H1 (cell line): ENCODE data around the gene RAPGEF5. TPM values are rescaled to one million over a fixed set of nuclear protein-coding genes. Genes with fewer than 3 reads are reported as not detected.

Source experiments
- BCL11A ChIP-seq, 2 experiments: IDR thresholded peaks; one replicate each; pipeline ENCODE4 v1.6.1; 2011; ENCODE audit warnings: low read depth in 2 of 2, low read length in 2 of 2, mild to moderate bottlenecking in 2 of 2
- CHD7 ChIP-seq: fragments of 300-600 bp; sonication (generic); IDR thresholded peaks from 2 replicates; pipeline ENCODE4 v1.7.1; 2012; ENCODE audit warnings: low read length, moderate library complexity, mild to moderate bottlenecking, inconsistent platforms; ENCODE audit not compliant: insufficient replicate concordance
- CREB1 ChIP-seq: IDR thresholded peaks from 2 replicates; pipeline ENCODE4 v1.6.1; 2012; ENCODE audit warnings: inconsistent platforms
- E2F6 ChIP-seq: IDR thresholded peaks from 2 replicates; pipeline ENCODE4 v1.6.1; 2012; ENCODE audit warnings: inconsistent platforms
- EGR1 ChIP-seq: IDR thresholded peaks from 2 replicates; pipeline ENCODE4 v1.6.1; 2011; ENCODE audit warnings: low read depth, low read length, borderline replicate concordance
- FOSL1 ChIP-seq: IDR thresholded peaks from 2 replicates; pipeline ENCODE4 v1.6.1; 2011; ENCODE audit warnings: mild to moderate bottlenecking, low read depth, low read length, moderate library complexity; ENCODE audit not compliant: insufficient read depth
- HDAC6 ChIP-seq: IDR thresholded peaks from one replicate; pipeline ENCODE4 v1.7.1; 2012; ENCODE audit warnings: low read depth, mild to moderate bottlenecking, inconsistent platforms, low read length, moderate library complexity
- JUND ChIP-seq: IDR thresholded peaks from 2 replicates; pipeline ENCODE4 v1.6.1; 2011; ENCODE audit warnings: mild to moderate bottlenecking, improper control_type of control experiment, low read length
- MAFK ChIP-seq: IDR thresholded peaks from 2 replicates; pipeline ENCODE4 v1.6.1; 2012; ENCODE audit warnings: low read depth, mild to moderate bottlenecking, improper control_type of control experiment, low read length
- POLR2AphosphoS5 ChIP-seq: IDR thresholded peaks from 2 replicates; pipeline ENCODE4 v1.6.1; 2011; ENCODE audit warnings: low read depth, low read length
- polyA plus RNA-seq, 7 experiments: library from polyadenylated mRNA; depleted of rRNA in 3 of 7; stranded (reverse) in 5 of 7; unstranded in 2 of 7; fragments of >200 nt in 5 of 7; fragments of 200-250 nt in 2 of 7; gene quantifications; 1 replicate in 5 of 7; 2 replicates in 1 of 7; 4 replicates in 1 of 7; pipeline versions ENCODE4 v1.2.1 to v1.2.3, GENCODE V29; 2011 to 2013; ENCODE audit warnings: missing spikeins in 2 of 7, mixed read lengths in 2 of 7
- total RNA-seq: library from RNA; stranded (reverse); fragmentation: NEBNext Ultra II Directional; extraction: Animal tissue kit (Norgen Biotek cat#: 25700); gene quantifications from 2 replicates; pipeline ENCODE4 v1.2.1, GENCODE V29; 2021

RAPGEF5 gene
- total and polyA plus RNA-seq, 2 of the 8 experiments (the other 6 are each of a cell fraction or from before 2014, with no cell fraction given), result 4.4 to 22.9 TPM

- TF ChIP-seq CHD7 (no peak), JUND (no peak; the same call in 1 of the 2 replicates), E2F6 (no peak; the same call in 1 of the 2 replicates), HDAC6 (no peak), CREB1 (peak; percentile 69), BCL11A (IDR thresholded peaks at IDR 0.05; ENCODE audit: low read depth in 2 of 2, low read length in 2 of 2) (no peak), EGR1 (0 out of 2 replicates have a peak, but pooled peaks have one; percentile 16), FOSL1 (no peak), MAFK (no peak), POLR2AphosphoS5 (no peak)
These were observed 273.9 kb downstream of the RAPGEF5 start (continued) for GRCh38 chr7:22082886-22083703.
